GM21723 (cell line): ENCODE measurements around the gene RBFOX1.

ENCODE experiments used
- ATAC-seq: cut with Tn5 transposase; IDR thresholded peaks from one replicate; pipeline ENCODE4 v1.9.1; 2021; ENCODE audit warnings: mild to moderate bottlenecking, moderate library complexity; ENCODE audit not compliant: unreplicated experiment

The RBFOX1 gene

GRCh38 chr16:7745276-7745675 is 412.6 kb downstream of the RBFOX1 start:
- ATAC-seq: no peak

GRCh38 chr16:7746941-7747340 is 414.3 kb downstream of the RBFOX1 start:
- ATAC-seq: no peak

GRCh38 chr16:7748522-7748921 is 415.9 kb downstream of the RBFOX1 start:
- no peak for ATAC-seq

- ATAC-seq: no peak
Observed at GRCh38 chr16:7755347-7755882, 422.8 kb downstream of the RBFOX1 start.
